OCI-LY1 (cell line): ENCODE results near the gene POMP.

ENCODE experiments used
- H2AFZ ChIP-seq: fragments of 200-600 bp; sonication (generic), shearing (Covaris generic); 2 replicates; pipeline ENCODE4 v1.6.0; 2014; ENCODE audit warnings: antibody characterized with exemption, mild to moderate bottlenecking, low read length
- H3F3A ChIP-seq: fragments of 200-600 bp; sonication (generic), shearing (Covaris generic); 2 replicates; pipeline ENCODE4 v1.6.0; 2014; ENCODE audit warnings: mild to moderate bottlenecking, antibody characterized with exemption, low read length, moderate library complexity; ENCODE audit not compliant: insufficient read depth
- H3K27ac ChIP-seq: fragments of 200-600 bp; sonication (generic); 2 replicates; pipeline ENCODE4 v1.5.1; 2014; ENCODE audit warnings: low read length, mixed run types, mild to moderate bottlenecking, low read depth; ENCODE audit not compliant: poor library complexity, severe bottlenecking
- H3K27me3 ChIP-seq: fragments of 200-600 bp; sonication (generic); 2 replicates; pipeline ENCODE4 v1.6.0; 2014; ENCODE audit warnings: antibody characterized with exemption, mild to moderate bottlenecking, low read length, moderate library complexity; ENCODE audit not compliant: insufficient read depth
- H3K36me3 ChIP-seq: fragments of 200-600 bp; sonication (generic); 2 replicates; pipeline ENCODE4 v1.6.1; 2014; ENCODE audit warnings: mild to moderate bottlenecking, antibody characterized with exemption, low read length, moderate library complexity, mixed read lengths; ENCODE audit not compliant: insufficient read depth
- H3K4me1 ChIP-seq: fragments of 200-600 bp; sonication (generic); 2 replicates; pipeline ENCODE4 v1.5.1; 2014; ENCODE audit warnings: mild to moderate bottlenecking, low read length, moderate library complexity; ENCODE audit not compliant: insufficient read depth, severe bottlenecking
- H3K4me2 ChIP-seq: fragments of 200-600 bp; sonication (generic), shearing (Covaris generic); 2 replicates; pipeline ENCODE4 v1.6.1; 2014; ENCODE audit warnings: low read length
- H3K4me3 ChIP-seq: fragments of 200-600 bp; sonication (generic); 2 replicates; pipeline ENCODE4 v1.5.1; 2014; ENCODE audit warnings: low read length, low read depth, mild to moderate bottlenecking, mixed read lengths; ENCODE audit not compliant: poor library complexity, severe bottlenecking
- H3K79me2 ChIP-seq: fragments of 200-600 bp; shearing (Covaris generic); 2 replicates; pipeline ENCODE4 v1.6.1; 2016; ENCODE audit warnings: mixed run types, low read length, mixed read lengths; ENCODE audit not compliant: insufficient read depth
- H3K9ac ChIP-seq: fragments of 200-600 bp; sonication (generic), shearing (Covaris generic); 2 replicates; pipeline ENCODE4 v1.6.1; 2014; ENCODE audit warnings: mild to moderate bottlenecking, low read length, mixed read lengths
- H3K9me2 ChIP-seq: fragments of 200-600 bp; sonication (generic), shearing (Covaris generic); 2 replicates; pipeline ENCODE4 v1.6.1; 2014; ENCODE audit warnings: low read depth, mild to moderate bottlenecking, low read length, mixed read lengths
- H3K9me3 ChIP-seq: fragments of 200-600 bp; shearing (Covaris generic); 2 replicates; pipeline ENCODE4 v1.6.1; 2014; ENCODE audit warnings: low read length, mixed read lengths
- H4K20me1 ChIP-seq: fragments of 200-600 bp; sonication (generic), shearing (Covaris generic); 2 replicates; pipeline ENCODE4 v1.6.0; 2016; ENCODE audit warnings: mild to moderate bottlenecking, low read length; ENCODE audit not compliant: insufficient read depth
- EZH2 ChIP-seq: fragments of 200-600 bp; sonication (generic), shearing (Covaris generic); IDR thresholded peaks from 2 replicates; pipeline ENCODE4 v1.8.0; 2017; ENCODE audit warnings: borderline replicate concordance, mixed run types, mild to moderate bottlenecking, antibody characterized with exemption, low read length, moderate library complexity, mixed read lengths
- TF ChIP-seq, protein P1 (sequence below): fragments of 200-600 bp; sonication (generic), shearing (Covaris generic); IDR thresholded peaks from 2 replicates; pipeline ENCODE4 v1.5.1; 2017; ENCODE audit warnings: mild to moderate bottlenecking, antibody characterized with exemption, low read length, moderate library complexity, mixed read lengths

POMP gene

DNA sequence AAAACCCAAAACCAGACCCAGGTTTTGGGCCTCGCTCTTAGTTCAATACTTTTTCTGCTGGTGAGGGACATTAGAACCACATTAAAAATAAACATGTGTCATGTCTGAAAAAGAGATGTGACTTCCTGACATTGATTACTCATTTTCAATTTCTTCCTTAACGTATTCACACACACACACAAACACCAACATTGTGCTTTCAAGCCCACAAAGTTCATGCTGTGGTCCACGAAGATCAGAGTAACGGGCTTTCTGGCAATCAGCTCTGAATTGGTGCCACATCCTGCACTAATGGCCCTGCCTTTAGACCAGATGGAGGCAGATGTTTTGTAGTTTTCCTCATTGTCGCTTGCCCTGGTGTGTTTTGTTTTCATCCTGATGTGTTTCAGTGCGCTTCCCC is 47.9 kb upstream of the POMP start:
- Histone ChIP-seq H3K27ac (no peak overlapping the region), H3K4me1 (no peaks in the 10 kb centered on the region), H3K36me3 (no peaks in the 10 kb centered on the region), H3K9me2 (no peaks in the 10 kb centered on the region), H4K20me1 (no peaks in the 10 kb centered on the region), H3K4me3 (no peak overlapping the region), H3K4me2 (no peak overlapping the region), H3K9me3 (no peaks in the 10 kb centered on the region), H3K9ac (no peak overlapping the region), H3K79me2 (no peaks in the 10 kb centered on the region), H3F3A (no peaks in the 10 kb centered on the region), H2AFZ (no peak overlapping the region), H3K27me3 (no peaks in the 10 kb centered on the region)
- TF ChIP-seq EZH2, result no peak
- TF ChIP-seq, protein P1, sequence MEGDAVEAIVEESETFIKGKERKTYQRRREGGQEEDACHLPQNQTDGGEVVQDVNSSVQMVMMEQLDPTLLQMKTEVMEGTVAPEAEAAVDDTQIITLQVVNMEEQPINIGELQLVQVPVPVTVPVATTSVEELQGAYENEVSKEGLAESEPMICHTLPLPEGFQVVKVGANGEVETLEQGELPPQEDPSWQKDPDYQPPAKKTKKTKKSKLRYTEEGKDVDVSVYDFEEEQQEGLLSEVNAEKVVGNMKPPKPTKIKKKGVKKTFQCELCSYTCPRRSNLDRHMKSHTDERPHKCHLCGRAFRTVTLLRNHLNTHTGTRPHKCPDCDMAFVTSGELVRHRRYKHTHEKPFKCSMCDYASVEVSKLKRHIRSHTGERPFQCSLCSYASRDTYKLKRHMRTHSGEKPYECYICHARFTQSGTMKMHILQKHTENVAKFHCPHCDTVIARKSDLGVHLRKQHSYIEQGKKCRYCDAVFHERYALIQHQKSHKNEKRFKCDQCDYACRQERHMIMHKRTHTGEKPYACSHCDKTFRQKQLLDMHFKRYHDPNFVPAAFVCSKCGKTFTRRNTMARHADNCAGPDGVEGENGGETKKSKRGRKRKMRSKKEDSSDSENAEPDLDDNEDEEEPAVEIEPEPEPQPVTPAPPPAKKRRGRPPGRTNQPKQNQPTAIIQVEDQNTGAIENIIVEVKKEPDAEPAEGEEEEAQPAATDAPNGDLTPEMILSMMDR, result no peak

DNA sequence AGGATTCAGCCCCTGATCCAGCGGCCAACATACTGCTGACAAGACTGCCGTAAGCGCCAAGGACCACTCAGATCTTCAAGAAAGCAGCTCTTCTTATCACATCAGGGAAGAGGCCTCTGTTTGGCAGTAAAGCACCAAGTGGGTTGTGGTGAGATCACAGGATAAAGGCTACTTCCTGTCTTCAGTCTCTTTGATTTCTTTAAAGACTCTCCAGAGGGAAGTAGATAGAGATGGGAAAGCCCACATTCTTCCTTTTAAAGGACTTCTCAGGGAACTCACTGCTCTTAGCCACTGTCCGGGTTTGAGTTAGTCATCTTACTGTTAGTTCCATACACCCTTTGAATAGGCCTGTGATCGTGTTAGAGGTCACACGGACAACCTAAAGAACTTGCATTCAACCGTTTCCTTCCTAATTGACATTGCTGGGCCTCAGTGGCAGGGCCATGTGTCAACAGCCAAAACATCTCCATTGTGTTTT is 47.2 kb upstream of the POMP start:
- Histone ChIP-seq H3K27me3 (no peaks in the 10 kb centered on the region), H3K36me3 (no peaks in the 10 kb centered on the region), H3K79me2 (no peaks in the 10 kb centered on the region), H2AFZ (no peak overlapping the region), H3K4me1 (no peaks in the 10 kb centered on the region), H3F3A (no peaks in the 10 kb centered on the region), H3K9me3 (no peaks in the 10 kb centered on the region), H3K4me3 (no peak overlapping the region), H3K4me2 (no peak overlapping the region), H3K9me2 (no peaks in the 10 kb centered on the region), H3K9ac (no peak overlapping the region), H4K20me1 (no peaks in the 10 kb centered on the region), H3K27ac (no peak overlapping the region)
- TF ChIP-seq, protein P1, result no peak
- TF ChIP-seq EZH2, result no peak

DNA sequence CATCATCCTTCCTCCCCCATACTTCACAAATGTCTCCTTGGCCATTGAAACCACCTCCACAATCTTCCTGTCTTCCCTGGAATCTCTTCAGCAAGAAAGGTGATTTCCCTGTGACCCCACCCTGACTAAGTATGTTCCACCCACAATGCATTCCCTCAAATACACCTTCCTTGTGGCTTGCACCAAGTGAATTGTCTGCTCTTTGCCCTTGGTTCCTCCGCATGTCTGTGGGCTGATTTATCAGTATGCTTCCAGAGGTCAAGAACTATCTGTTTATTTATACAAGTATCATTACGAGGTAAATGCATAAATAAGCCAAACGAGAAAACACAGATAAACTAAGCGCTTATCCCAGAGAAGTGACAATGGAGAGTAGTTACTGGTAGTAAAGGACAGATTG is 45.4 kb upstream of the POMP start:
- Histone ChIP-seq H3K9me2 (no peaks in the 10 kb centered on the region), H3K9me3 (no peaks in the 10 kb centered on the region), H3K79me2 (no peaks in the 10 kb centered on the region), H3K36me3 (no peaks in the 10 kb centered on the region), H3K27ac (no peak overlapping the region), H3K4me1 (no peaks in the 10 kb centered on the region), H3K4me3 (no peak overlapping the region), H3K27me3 (no peaks in the 10 kb centered on the region), H4K20me1 (no peaks in the 10 kb centered on the region), H3K9ac (no peak overlapping the region), H3K4me2 (no peak overlapping the region), H2AFZ (no peak overlapping the region), H3F3A (no peaks in the 10 kb centered on the region)
- TF ChIP-seq EZH2, result no peak
- TF ChIP-seq, protein P1, result no peak
